Subcutaneous abdominal adipose tissue (tissue), 5 donors: Measurements from ENCODE around the gene LPIN3.

ENCODE experiments used
- H3K27ac ChIP-seq: one replicate; pipeline ENCODE4 v1.7.0; 2013; ENCODE audit warnings: low read depth, mild to moderate bottlenecking, inconsistent platforms, low read length, moderate library complexity
- H3K27me3 ChIP-seq, 5 donors: one replicate each; pipeline ENCODE4 v1.7.0; 2013; ENCODE audit warnings: low read length in 5 of 5, inconsistent platforms in 1 of 5; ENCODE audit not compliant: control insufficient read depth in 5 of 5, insufficient read depth in 4 of 5
- H3K36me3 ChIP-seq, 5 donors: one replicate each; pipeline ENCODE4 v1.7.0; 2013; ENCODE audit warnings: low read length in 5 of 5; ENCODE audit not compliant: control insufficient read depth in 5 of 5, insufficient read depth in 5 of 5
- H3K4me1 ChIP-seq, 5 donors: one replicate each; pipeline ENCODE4 v1.7.0; 2013; ENCODE audit warnings: low read length in 5 of 5, mild to moderate bottlenecking in 3 of 5, moderate library complexity in 1 of 5; ENCODE audit not compliant: control insufficient read depth in 5 of 5, insufficient read depth in 5 of 5
- H3K4me3 ChIP-seq, 5 donors: one replicate each; pipeline ENCODE4 v1.7.0; 2013; ENCODE audit warnings: low read length in 5 of 5, low read depth in 1 of 5
- H3K9ac ChIP-seq, 5 donors: one replicate each; pipeline ENCODE4 v1.7.0; 2013; ENCODE audit warnings: low read length in 5 of 5, mild to moderate bottlenecking in 4 of 5, moderate library complexity in 3 of 5
- H3K9me3 ChIP-seq, 5 donors: one replicate each; pipeline ENCODE4 v1.7.0; 2013; ENCODE audit warnings: low read length in 5 of 5; ENCODE audit not compliant: control insufficient read depth in 5 of 5
- donor health status: healthy.
- donor health status: healthy.
- donor health status: healthy.
- donor health status: healthy.
- donor health status: healthy.

LPIN3 gene

GRCh38 chr20:41390889-41391288, 50.3 kb downstream of the LPIN3 start:
- Histone ChIP-seq H3K27ac (no peak overlapping the region), H3K9ac (no peak overlapping the region), H3K36me3 (no peaks in the 10 kb centered on the region), H3K4me3 (no peak overlapping the region), H3K27me3 (peaks cover 0 to 2% (median 0%) of the 10 kb centered on the region in 5 donors), H3K9me3 (no peaks in the 10 kb centered on the region), H3K4me1 (peaks cover 13 to 34% (median 28%) of the 10 kb centered on the region in 5 donors)

GRCh38 chr20:41391587-41392001, 51.0 kb downstream of the LPIN3 start:
- Histone ChIP-seq H3K36me3 (no peaks in the 10 kb centered on the region), H3K4me3 (no peak overlapping the region), H3K9me3 (no peaks in the 10 kb centered on the region), H3K4me1 (peaks cover 13 to 31% (median 28%) of the 10 kb centered on the region in 5 donors), H3K9ac (no peak overlapping the region), H3K27me3 (no peaks in the 10 kb centered on the region), H3K27ac (no peak overlapping the region)

- no peak overlapping the region for H3K4me3 ChIP-seq
- H3K27me3 ChIP-seq, result no peaks in the 10 kb centered on the region
- H3K4me1 ChIP-seq, result peaks cover 13 to 24% (median 21%) of the 10 kb centered on the region in 5 donors
- no peak overlapping the region for H3K27ac ChIP-seq
- no peaks in the 10 kb centered on the region for H3K9me3 ChIP-seq
- H3K36me3 ChIP-seq, result no peaks in the 10 kb centered on the region
- H3K9ac ChIP-seq, result no peak overlapping the region
Measured at GRCh38 chr20:41392295-41392694, 51.7 kb downstream of the LPIN3 start.

GRCh38 chr20:41392871-41393704, 52.5 kb downstream of the LPIN3 start:
- no peak overlapping the region for H3K4me3 ChIP-seq
- no peaks in the 10 kb centered on the region for H3K9me3 ChIP-seq
- H3K36me3 ChIP-seq, result no peaks in the 10 kb centered on the region
- H3K4me1 ChIP-seq, result peaks cover 11 to 20% (median 17%) of the 10 kb centered on the region in 5 donors
- no peaks in the 10 kb centered on the region for H3K27me3 ChIP-seq
- no peak overlapping the region for H3K27ac ChIP-seq
- peak overlapping the region in 2 of 5 donors; percentile 13 to 23 for H3K9ac ChIP-seq

- Histone ChIP-seq H3K27me3 (no peaks in the 10 kb centered on the region), H3K4me3 (no peak overlapping the region), H3K27ac (no peak overlapping the region), H3K4me1 (peaks cover 11 to 20% (median 17%) of the 10 kb centered on the region in 5 donors), H3K9ac (no peak overlapping the region), H3K36me3 (no peaks in the 10 kb centered on the region), H3K9me3 (no peaks in the 10 kb centered on the region)
Measured at GRCh38 chr20:41393705-41394066, 53.1 kb downstream of the LPIN3 start.

- H3K27me3 ChIP-seq, result no peaks in the 10 kb centered on the region
- no peak overlapping the region for H3K9ac ChIP-seq
- peaks cover 11 to 20% (median 17%) of the 10 kb centered on the region in 5 donors for H3K4me1 ChIP-seq
- no peak overlapping the region for H3K27ac ChIP-seq
- no peaks in the 10 kb centered on the region for H3K9me3 ChIP-seq
- no peaks in the 10 kb centered on the region for H3K36me3 ChIP-seq
- H3K4me3 ChIP-seq, result no peak overlapping the region
Measured at GRCh38 chr20:41394081-41394480, 53.5 kb downstream of the LPIN3 start.

GRCh38 chr20:41394931-41395666, 54.5 kb downstream of the LPIN3 start:
- H3K27me3 ChIP-seq, result no peaks in the 10 kb centered on the region
- no peak overlapping the region for H3K9ac ChIP-seq
- H3K36me3 ChIP-seq, result no peaks in the 10 kb centered on the region
- H3K4me3 ChIP-seq, result no peak overlapping the region
- H3K4me1 ChIP-seq, result peaks cover 11 to 20% (median 17%) of the 10 kb centered on the region in 5 donors
- H3K27ac ChIP-seq, result no peak overlapping the region
- no peaks in the 10 kb centered on the region for H3K9me3 ChIP-seq

- no peak overlapping the region for H3K9ac ChIP-seq
- no peaks in the 10 kb centered on the region for H3K27me3 ChIP-seq
- H3K36me3 ChIP-seq, result no peaks in the 10 kb centered on the region
- H3K4me1 ChIP-seq, result peaks cover 11 to 20% (median 17%) of the 10 kb centered on the region in 5 donors
- H3K27ac ChIP-seq, result no peak overlapping the region
- H3K4me3 ChIP-seq, result no peak overlapping the region
- no peaks in the 10 kb centered on the region for H3K9me3 ChIP-seq
Measured at GRCh38 chr20:41395667-41396664, 55.3 kb downstream of the LPIN3 start.

- Histone ChIP-seq H3K27ac (no peak overlapping the region), H3K4me1 (peaks cover 0 to 7% (median 6%) of the 10 kb centered on the region in 5 donors), H3K9me3 (no peaks in the 10 kb centered on the region), H3K27me3 (no peaks in the 10 kb centered on the region), H3K4me3 (no peak overlapping the region), H3K9ac (no peak overlapping the region), H3K36me3 (peaks cover 0 to 7% (median 1%) of the 10 kb centered on the region in 5 donors)
Measured at GRCh38 chr20:41398408-41398807, 57.8 kb downstream of the LPIN3 start.
